ENCODE results near the gene MAN2C1.
A peak's percentile ranks its signal among the peaks of the same experiment; 100 is the strongest.
"Not testable (repeated sequence)": the region's sequence is repeated elsewhere in the genome, so short reads cannot be mapped to it uniquely, and the experiment has no call there.

MAN2C1 gene

GRCh38 chr15:75367913-75368688, at the start of gene MAN2C1:
Gene MAN2C1 (minus strand): TSS chr15:75368607. CDS start chr15:75368583, 24 bp downstream.
- DNase-seq: peak; percentile 89

- DNase-seq: no peak
These were observed 48.2 kb upstream of the MAN2C1 start for GRCh38 chr15:75416584-75416983.

GRCh38 chr15:75410196-75410595, 41.8 kb upstream of the MAN2C1 start:
- DNase-seq: no peak

- no peak for DNase-seq
These were observed 38.7 kb upstream of the MAN2C1 start for GRCh38 chr15:75407083-75407482.

GRCh38 chr15:75403892-75404291, 35.5 kb upstream of the MAN2C1 start:
- no peak for DNase-seq

GRCh38 chr15:75397494-75397893, 29.1 kb upstream of the MAN2C1 start:
- DNase-seq: no peak

GRCh38 chr15:75389791-75390382, 21.5 kb upstream of the MAN2C1 start:
- no peak for DNase-seq

- not testable (repeated sequence) for DNase-seq
These were observed 15.6 kb upstream of the MAN2C1 start for GRCh38 chr15:75383986-75384385.

- no peak for DNase-seq
These were observed 12.4 kb upstream of the MAN2C1 start for GRCh38 chr15:75380773-75381172.

GRCh38 chr15:75371901-75372688, 3.7 kb upstream of the MAN2C1 start:
- no peak for DNase-seq

- no peak for DNase-seq
These were observed 3.1 kb upstream of the MAN2C1 start for GRCh38 chr15:75371486-75371885.

- no peak for DNase-seq
These were observed 1.6 kb upstream of the MAN2C1 start for GRCh38 chr15:75369897-75370581.

- no peak for DNase-seq
These were observed 357 bp upstream of the MAN2C1 start for GRCh38 chr15:75368689-75369239.

GRCh38 chr15:75367406-75367912, 948 bp downstream of the MAN2C1 start:
- no peak for DNase-seq

- no peak for DNase-seq
These were observed 1.4 kb downstream of the MAN2C1 start for GRCh38 chr15:75367006-75367405.

GRCh38 chr15:75366163-75366562, 2.2 kb downstream of the MAN2C1 start:
- DNase-seq: no peak

- DNase-seq: no peak
These were observed 3.5 kb downstream of the MAN2C1 start for GRCh38 chr15:75364881-75365280.

GRCh38 chr15:75363786-75364185, 4.6 kb downstream of the MAN2C1 start:
- no peak for DNase-seq

GRCh38 chr15:75362642-75363249, 5.7 kb downstream of the MAN2C1 start:
- DNase-seq: no peak

- DNase-seq: no peak
These were observed 6.3 kb downstream of the MAN2C1 start for GRCh38 chr15:75361989-75362641.

GRCh38 chr15:75361361-75361988, 6.9 kb downstream of the MAN2C1 start:
- DNase-seq: no peak
